GM18526 (cell line): ENCODE results near the gene DTX2.
"Not testable (repeated sequence)": the region's sequence is repeated elsewhere in the genome, so short reads cannot be mapped to it uniquely, and the experiment has no call there.

Experiments
- POLR2A ChIP-seq: IDR thresholded peaks from 3 replicates; pipeline ENCODE4 v1.6.1; 2011; ENCODE audit not compliant: insufficient read length; ENCODE audit errors: extremely low read depth

DTX2 gene

GRCh38 chr7:76507723-76508406, 46.4 kb downstream of the DTX2 start:
- no peak for TF ChIP-seq POLR2A

DNA sequence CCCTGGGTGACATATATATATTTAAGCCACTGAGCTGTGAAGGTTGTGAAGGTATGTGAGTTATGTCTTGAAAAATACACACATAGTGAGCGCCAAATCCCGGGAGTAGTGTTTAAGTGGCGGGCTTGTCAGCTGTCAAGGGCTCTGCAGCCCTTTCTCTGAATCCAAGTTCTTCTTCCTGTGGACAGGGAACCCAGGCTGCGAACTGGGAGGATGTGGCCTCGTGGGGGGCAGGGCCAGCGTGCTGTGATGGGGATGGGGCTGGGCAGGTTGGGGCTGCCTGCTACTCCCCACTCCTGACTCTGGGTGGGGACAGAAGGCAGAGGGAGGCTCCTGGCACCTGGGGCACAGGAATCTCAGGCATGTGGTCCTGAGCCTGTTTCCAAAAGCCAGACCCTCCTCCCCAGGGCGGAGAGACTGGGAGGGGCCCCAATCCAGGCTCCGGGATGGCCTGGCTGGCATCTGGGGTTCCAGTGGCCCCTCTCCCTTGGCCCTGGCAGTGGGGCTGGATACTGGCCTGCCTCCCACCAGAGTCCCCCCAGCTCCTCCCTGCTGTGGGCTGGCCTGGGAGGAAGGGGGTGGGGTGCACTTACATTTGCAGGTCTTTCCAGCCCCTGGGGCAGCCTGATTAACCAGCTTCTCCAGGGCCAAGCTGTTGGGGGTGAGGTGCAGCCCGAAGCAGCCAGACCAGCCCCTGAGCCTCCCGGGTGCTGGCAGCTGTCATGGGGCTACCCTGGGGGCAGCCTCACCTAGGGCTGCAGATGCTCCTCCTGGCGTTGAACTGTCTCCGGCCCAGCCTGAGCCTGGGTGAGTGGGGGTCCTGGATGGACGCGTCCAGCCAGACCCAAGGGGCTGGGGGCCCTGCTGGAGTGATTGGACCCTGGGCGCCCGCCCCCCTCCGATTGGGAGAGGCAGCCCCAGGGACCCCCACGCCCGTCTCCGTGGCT, 48.7 kb downstream of the DTX2 start, which contains the start of gene UPK3B:
Gene UPK3B, plus strand, starts transcription at position 622 of the 947 bp plus-strand sequence. Its CDS starts 101 bp downstream, at position 723.
- TF ChIP-seq POLR2A = no peak

- TF ChIP-seq POLR2A = no peak
Observed at GRCh38 chr7:76512941-76513816, 51.7 kb downstream of the DTX2 start.

GRCh38 chr7:76513817-76514799, 52.6 kb downstream of the DTX2 start:
- no peak for TF ChIP-seq POLR2A

DNA sequence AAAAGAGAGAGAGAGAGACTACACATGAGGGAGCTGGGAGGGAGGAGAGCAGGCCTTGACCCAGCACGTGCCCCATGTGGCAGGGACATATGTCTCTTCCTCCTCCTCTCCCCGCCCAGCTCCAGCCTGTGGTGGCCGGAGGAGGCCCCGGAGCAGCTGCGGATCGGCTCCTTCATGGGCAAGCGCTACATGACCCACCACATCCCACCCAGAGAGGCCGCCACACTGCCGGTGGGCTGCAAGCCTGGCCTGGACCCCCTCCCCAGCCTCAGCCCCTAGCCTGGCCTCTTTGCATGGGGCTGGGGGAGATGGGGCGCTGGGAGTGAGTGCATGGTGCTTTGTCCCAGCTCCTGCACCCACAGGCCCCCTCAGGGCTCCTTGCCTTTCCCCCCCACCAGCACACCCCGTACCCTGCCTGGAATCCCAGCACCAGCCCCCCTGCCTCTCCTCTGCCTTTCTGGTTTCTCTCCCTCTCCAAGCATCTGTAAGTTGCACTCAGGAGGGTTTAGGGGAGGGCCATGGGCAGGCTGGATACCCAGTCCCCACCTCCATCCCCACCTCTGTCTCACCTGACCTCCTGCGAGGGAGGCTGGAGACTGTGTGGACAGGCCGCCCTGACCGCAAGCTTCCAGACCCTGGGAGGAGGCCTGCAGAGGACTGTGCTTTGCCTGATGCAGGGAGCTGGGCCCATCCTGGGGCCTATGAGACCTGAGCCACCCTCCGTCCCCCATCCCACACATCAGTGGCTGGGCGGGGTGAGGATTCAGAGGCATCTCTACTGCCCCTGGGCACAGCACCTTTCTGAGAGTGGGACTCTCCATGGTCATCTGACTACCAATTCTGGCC, 53.6 kb downstream of the DTX2 start:
- no peak for TF ChIP-seq POLR2A

GRCh38 chr7:76515999-76516443, 54.5 kb downstream of the DTX2 start:
- no peak for TF ChIP-seq POLR2A

DNA sequence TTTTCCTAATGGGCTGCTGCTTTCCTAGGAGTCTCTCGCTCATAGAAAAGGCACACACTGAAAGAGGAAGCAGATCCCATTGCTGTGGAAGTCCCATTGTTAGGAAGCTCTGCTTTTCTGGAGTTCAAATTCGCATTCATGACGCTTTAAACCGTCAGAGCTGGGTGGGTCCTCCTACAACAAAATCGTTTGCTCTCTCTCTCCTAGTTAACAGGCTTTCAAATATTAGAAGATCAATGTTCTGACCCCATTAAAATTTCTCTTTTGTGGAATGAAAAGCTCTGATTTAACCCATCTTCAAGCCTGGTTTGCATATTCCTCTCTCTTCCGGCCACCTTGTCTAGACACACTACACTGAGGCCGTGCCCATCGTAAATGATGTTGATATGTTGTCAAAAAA, 81.7 kb downstream of the DTX2 start, which contains the start of gene SPDYE16:
Gene SPDYE16, minus strand, starts transcription at position 101 of the 400 bp plus-strand sequence. CDS start 1,838 bp downstream, outside the sequence.
- not testable (repeated sequence) for TF ChIP-seq POLR2A

- TF ChIP-seq POLR2A = peak; percentile 70
Observed at GRCh38 chr7:76549025-76549854, 87.7 kb downstream of the DTX2 start.
